RWPE2 (cell line): ENCODE results near the gene DLG5.

Experiments
- ATAC-seq: fragments of 200-7000 bp; cut with Tn5 transposase; 3 replicates; pipeline ENCODE4 v1.9.1; 2021; ENCODE audit warnings: low read depth
- DNase-seq: peaks from one replicate; pipeline ENCODE4 v3.0.0-alpha.2; 2020; ENCODE audit warnings: low spot score
- H3K27ac ChIP-seq: fragments of 450-650 bp; 2 replicates; pipeline ENCODE4 v1.5.1; 2017; ENCODE audit warnings: mild to moderate bottlenecking; ENCODE audit not compliant: poor library complexity, severe bottlenecking
- H3K27me3 ChIP-seq: fragments of 250-450 bp; sonication (Bioruptor Pico); 2 replicates; pipeline ENCODE4 v1.5.1; 2021; ENCODE audit warnings: mild to moderate bottlenecking, moderate library complexity; ENCODE audit not compliant: insufficient read depth, poor library complexity, severe bottlenecking
- H3K36me3 ChIP-seq: fragments of 250-450 bp; sonication (Bioruptor Pico); 2 replicates; pipeline ENCODE4 v1.5.1; 2020; ENCODE audit warnings: low read depth, mild to moderate bottlenecking, moderate library complexity
- H3K4me1 ChIP-seq: fragments of 250-450 bp; sonication (Bioruptor Pico); 2 replicates; pipeline ENCODE4 v1.5.1; 2021; ENCODE audit warnings: mild to moderate bottlenecking, moderate library complexity; ENCODE audit not compliant: insufficient read depth, poor library complexity, severe bottlenecking
- H3K4me3 ChIP-seq: fragments of 250-450 bp; sonication (Bioruptor Pico); 2 replicates; pipeline ENCODE4 v1.5.1; 2021; ENCODE audit warnings: mild to moderate bottlenecking, moderate library complexity; ENCODE audit not compliant: severe bottlenecking
- H3K9me3 ChIP-seq: fragments of 250-450 bp; sonication (Bioruptor Pico); 2 replicates; pipeline ENCODE4 v1.5.1; 2021; ENCODE audit warnings: mild to moderate bottlenecking, moderate library complexity; ENCODE audit not compliant: severe bottlenecking
- TF ChIP-seq, protein P1 (sequence below): fragments of 450-650 bp; IDR thresholded peaks from one replicate; pipeline ENCODE4 v1.5.1; 2017; ENCODE audit warnings: mild to moderate bottlenecking, moderate library complexity; ENCODE audit not compliant: poor library complexity, severe bottlenecking

The DLG5 gene

DNA sequence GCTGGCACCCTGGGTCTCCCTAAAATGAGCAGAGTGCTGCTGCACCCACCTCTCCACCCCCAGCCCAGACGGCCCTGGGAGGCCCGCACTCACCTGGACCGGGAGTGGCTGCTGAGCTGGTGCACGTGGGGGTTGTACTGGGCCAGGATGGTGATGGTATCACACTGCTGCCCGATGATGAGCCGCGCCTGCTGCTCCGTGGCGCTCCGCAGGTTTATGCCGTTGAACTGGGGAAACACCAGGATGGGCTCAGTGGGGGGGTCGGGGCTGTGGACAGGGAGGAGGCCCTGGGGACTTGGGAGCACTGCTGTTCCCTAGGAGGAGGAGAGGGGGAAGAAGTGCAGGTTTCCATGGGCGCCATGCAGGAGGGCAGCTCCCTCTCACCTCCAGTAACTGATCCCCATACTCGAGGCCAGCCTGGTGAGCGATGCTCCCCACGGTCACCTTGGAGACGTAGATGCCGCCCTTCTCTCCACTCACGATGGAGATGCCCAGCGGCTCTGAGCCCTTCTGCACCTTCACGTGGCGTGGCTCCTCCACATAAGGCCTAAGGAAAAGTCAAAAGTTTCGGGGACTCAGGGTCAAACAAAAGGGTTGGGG lies 114.6 kb downstream of the DLG5 start:
- Histone ChIP-seq H3K27me3 (no peaks in the 10 kb centered on the region), H3K27ac (no peak overlapping the region), H3K36me3 (peaks cover 96% of the 10 kb centered on the region), H3K4me3 (no peak overlapping the region), H3K9me3 (no peaks in the 10 kb centered on the region), H3K4me1 (no peaks in the 10 kb centered on the region)
- TF ChIP-seq, protein P1, sequence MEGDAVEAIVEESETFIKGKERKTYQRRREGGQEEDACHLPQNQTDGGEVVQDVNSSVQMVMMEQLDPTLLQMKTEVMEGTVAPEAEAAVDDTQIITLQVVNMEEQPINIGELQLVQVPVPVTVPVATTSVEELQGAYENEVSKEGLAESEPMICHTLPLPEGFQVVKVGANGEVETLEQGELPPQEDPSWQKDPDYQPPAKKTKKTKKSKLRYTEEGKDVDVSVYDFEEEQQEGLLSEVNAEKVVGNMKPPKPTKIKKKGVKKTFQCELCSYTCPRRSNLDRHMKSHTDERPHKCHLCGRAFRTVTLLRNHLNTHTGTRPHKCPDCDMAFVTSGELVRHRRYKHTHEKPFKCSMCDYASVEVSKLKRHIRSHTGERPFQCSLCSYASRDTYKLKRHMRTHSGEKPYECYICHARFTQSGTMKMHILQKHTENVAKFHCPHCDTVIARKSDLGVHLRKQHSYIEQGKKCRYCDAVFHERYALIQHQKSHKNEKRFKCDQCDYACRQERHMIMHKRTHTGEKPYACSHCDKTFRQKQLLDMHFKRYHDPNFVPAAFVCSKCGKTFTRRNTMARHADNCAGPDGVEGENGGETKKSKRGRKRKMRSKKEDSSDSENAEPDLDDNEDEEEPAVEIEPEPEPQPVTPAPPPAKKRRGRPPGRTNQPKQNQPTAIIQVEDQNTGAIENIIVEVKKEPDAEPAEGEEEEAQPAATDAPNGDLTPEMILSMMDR = no peak
- DNase-seq (no peak), ATAC-seq (no peak)

DNA sequence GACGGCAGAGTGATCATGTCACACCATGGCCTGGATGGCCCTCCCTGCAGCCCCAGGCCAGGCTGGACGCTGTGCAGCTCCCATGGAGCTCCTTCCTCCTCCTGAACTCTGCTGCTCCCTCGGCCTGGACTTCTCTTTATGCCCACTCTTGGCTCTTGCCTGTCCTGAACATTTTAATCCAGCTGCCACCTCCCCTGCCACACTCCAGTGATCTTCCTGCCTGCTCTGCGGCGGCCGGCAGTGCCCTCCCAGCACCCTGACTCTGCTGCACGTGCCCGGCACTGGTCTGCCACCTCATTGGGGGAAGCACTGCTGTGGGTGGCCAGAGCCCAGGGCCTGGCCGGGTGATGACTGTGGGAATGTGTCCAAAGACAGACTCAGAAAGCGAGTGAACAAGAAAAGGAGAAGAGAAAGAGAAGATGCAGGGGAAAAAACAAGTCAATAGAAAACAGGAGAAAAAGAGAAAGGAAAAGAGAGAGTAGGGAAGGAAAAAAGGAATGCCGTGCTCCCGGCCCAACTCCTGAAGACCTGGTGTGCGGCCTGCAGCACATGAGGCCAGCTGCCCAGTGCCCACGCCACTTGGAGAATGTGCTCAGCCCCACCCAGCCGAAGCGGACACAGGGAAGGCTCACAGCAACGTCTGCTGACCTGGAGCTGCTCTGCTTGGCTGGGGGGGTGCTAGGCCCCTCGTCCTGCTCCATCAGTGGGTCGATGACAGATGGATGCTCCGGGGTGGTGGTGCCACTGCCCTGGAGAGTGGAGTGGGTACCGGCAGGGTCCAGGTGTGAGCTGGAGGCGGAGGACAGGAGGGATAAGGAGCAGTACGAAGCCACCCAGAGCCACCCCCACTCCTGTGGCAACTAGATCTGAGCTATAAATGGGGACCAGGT lies 115.9 kb downstream of the DLG5 start:
- Histone ChIP-seq H3K36me3 (peaks cover 96% of the 10 kb centered on the region), H3K4me1 (no peaks in the 10 kb centered on the region), H3K27me3 (no peaks in the 10 kb centered on the region), H3K4me3 (no peak overlapping the region), H3K27ac (no peak overlapping the region), H3K9me3 (no peaks in the 10 kb centered on the region)
- TF ChIP-seq, protein P1 = no peak
- DNase-seq (no peak), ATAC-seq (no peak)

DNA sequence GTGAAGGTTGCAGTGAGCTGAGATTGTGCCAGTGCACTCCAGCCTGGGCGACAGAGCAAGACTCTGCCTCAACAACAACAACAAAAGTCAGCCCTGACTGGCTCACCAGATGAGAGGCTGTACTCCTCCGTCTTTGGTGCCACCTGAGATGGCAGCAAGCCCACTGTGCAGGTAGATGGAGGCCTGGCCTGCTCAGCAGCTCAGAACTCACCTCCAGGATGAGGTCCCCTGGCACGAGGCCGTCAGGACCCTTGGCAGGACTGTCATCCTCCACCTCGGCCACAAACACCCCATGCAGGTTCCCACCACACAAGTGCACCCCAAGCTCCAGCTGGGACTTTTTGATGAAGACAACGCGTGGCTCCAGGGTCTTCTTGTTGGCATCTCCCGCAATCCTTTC lies 117.2 kb downstream of the DLG5 start:
- no peaks in the 10 kb centered on the region for H3K9me3 ChIP-seq
- H3K4me3 ChIP-seq = no peak overlapping the region
- no peak overlapping the region for H3K27ac ChIP-seq
- DNase-seq (no peak), ATAC-seq (no peak)
- no peaks in the 10 kb centered on the region for H3K27me3 ChIP-seq
- TF ChIP-seq, protein P1 = no peak
- no peaks in the 10 kb centered on the region for H3K4me1 ChIP-seq
- peaks cover 97% of the 10 kb centered on the region for H3K36me3 ChIP-seq

DNA sequence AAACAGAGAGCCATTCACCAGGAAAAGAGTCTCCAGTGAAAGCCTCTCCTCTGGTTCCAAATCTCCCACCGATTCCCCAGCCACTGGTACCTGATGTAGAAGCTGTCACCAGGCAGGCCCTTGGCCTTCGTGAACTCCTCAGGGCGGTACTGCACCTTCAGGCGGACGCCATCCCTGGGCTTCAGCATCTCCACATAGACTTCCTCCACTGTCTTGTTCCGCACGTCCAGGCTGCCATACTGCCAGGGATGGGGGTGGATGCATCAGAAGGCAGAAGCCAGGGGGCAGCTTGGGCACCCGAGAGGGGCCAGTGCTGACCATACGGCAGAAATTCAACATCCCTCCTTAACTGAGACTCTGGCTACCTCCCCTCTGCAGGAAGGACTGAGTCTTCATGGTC lies 118.8 kb downstream of the DLG5 start:
- Histone ChIP-seq H3K4me1 (no peaks in the 10 kb centered on the region), H3K9me3 (no peaks in the 10 kb centered on the region), H3K27me3 (no peaks in the 10 kb centered on the region), H3K27ac (no peak overlapping the region), H3K36me3 (peaks cover 96% of the 10 kb centered on the region), H3K4me3 (no peak overlapping the region)
- DNase-seq (no peak), ATAC-seq (no peak)
- TF ChIP-seq, protein P1 = no peak
